ENCODE results near the gene HELZ. TPM values are rescaled to one million over a fixed set of nuclear protein-coding genes. Genes with fewer than 3 reads are reported as not detected.
"Not testable (repeated sequence)": the region's sequence is repeated elsewhere in the genome, so short reads cannot be mapped to it uniquely, and the experiment has no call there.

HELZ gene
- total and polyA plus RNA-seq, 2 experiments from 2014 or later, result 32.7 to 77.2 TPM

GRCh38 chr17:67107811-67108775 is 136.9 kb downstream of the HELZ start:
- TF ChIP-seq EZH2 (IDR thresholded peaks at IDR 0.05; ENCODE audit: borderline replicate concordance) (no peak), CTCF (IDR thresholded peaks at IDR 0.05; ENCODE audit: poor library complexity) (no peak), EZH2phosphoT487 (IDR thresholded peaks at IDR 0.05; ENCODE audit: low read depth, severe bottlenecking, unreplicated experiment) (no peak)
- Histone ChIP-seq H3K9me3 (ENCODE audit: low read depth) (no peaks in the 10 kb centered on the region), H3K27ac (no peak overlapping the region), H3K4me3 (no peak overlapping the region), H3K4me2 (no peak overlapping the region), H3K4me1 (ENCODE audit: insufficient read depth) (no peaks in the 10 kb centered on the region), H3K9me2 (replicated peaks; ENCODE audit: insufficient read depth) (no peaks in the 10 kb centered on the region), H3K79me2 (peaks cover 12% of the 10 kb centered on the region), H3K27me3 (no peaks in the 10 kb centered on the region), H2AFZ (no peak overlapping the region), H4K20me1 (ENCODE audit: insufficient read depth, poor library complexity, severe bottlenecking) (peaks cover 4% of the 10 kb centered on the region), H3K36me3 (replicated peaks; ENCODE audit: insufficient read depth, low read depth) (no peaks in the 10 kb centered on the region)
- WGBS (ENCODE audit: low lambda C conversion rate, missing lambda C conversion rate), result 97% methylated on average over 13 of the region's 13 CpGs
- no peak for DNase-seq (ENCODE audit: low spot score)

GRCh38 chr17:67107171-67107570 is 137.8 kb downstream of the HELZ start:
- Histone ChIP-seq H3K4me1 (ENCODE audit: insufficient read depth) (no peaks in the 10 kb centered on the region), H3K4me2 (no peak overlapping the region), H2AFZ (no peak overlapping the region), H3K36me3 (replicated peaks; ENCODE audit: insufficient read depth, low read depth) (no peaks in the 10 kb centered on the region), H3K27me3 (no peaks in the 10 kb centered on the region), H3K79me2 (peaks cover 20% of the 10 kb centered on the region), H3K4me3 (no peak overlapping the region), H3K9me2 (replicated peaks; ENCODE audit: insufficient read depth) (no peaks in the 10 kb centered on the region), H3K9me3 (ENCODE audit: low read depth) (no peaks in the 10 kb centered on the region), H4K20me1 (ENCODE audit: insufficient read depth, poor library complexity, severe bottlenecking) (peaks cover 4% of the 10 kb centered on the region), H3K27ac (no peak overlapping the region)
- no peak for DNase-seq (ENCODE audit: low spot score)
- TF ChIP-seq EZH2phosphoT487 (IDR thresholded peaks at IDR 0.05; ENCODE audit: low read depth, severe bottlenecking, unreplicated experiment) (no peak), EZH2 (IDR thresholded peaks at IDR 0.05; ENCODE audit: borderline replicate concordance) (no peak), CTCF (IDR thresholded peaks at IDR 0.05; ENCODE audit: poor library complexity) (no peak)
- WGBS (ENCODE audit: low lambda C conversion rate, missing lambda C conversion rate), result 94% methylated on average over 5 of the region's 5 CpGs

DNA sequence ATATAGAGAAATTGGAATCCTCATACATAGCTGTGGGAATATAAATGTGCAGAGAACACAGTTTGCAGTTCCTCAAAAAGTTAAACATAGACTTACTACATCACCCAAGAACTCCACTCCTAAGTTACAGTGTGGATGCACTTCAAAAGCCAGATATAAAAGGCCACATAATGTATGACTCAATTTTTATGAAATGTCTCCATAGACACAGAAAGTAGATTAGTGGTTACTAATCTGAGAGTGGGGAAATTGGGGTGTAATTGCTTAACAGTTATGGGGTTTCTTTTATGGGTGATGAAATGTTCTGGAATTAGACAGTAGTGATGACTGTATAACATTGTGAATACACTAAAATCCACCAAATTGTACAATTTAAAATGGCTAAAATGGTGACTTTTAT is 139.8 kb downstream of the HELZ start:
- Histone ChIP-seq H2AFZ (no peak overlapping the region), H3K9me3 (ENCODE audit: low read depth) (no peaks in the 10 kb centered on the region), H4K20me1 (ENCODE audit: insufficient read depth, poor library complexity, severe bottlenecking) (peaks cover 10% of the 10 kb centered on the region), H3K27me3 (no peaks in the 10 kb centered on the region), H3K4me1 (ENCODE audit: insufficient read depth) (no peaks in the 10 kb centered on the region), H3K4me3 (no peak overlapping the region), H3K9me2 (replicated peaks; ENCODE audit: insufficient read depth) (no peaks in the 10 kb centered on the region), H3K4me2 (no peak overlapping the region), H3K36me3 (replicated peaks; ENCODE audit: insufficient read depth, low read depth) (no peaks in the 10 kb centered on the region), H3K27ac (no peak overlapping the region), H3K79me2 (peaks cover 33% of the 10 kb centered on the region)
- TF ChIP-seq EZH2 (IDR thresholded peaks at IDR 0.05; ENCODE audit: borderline replicate concordance), result no peak
- no peak for TF ChIP-seq CTCF (IDR thresholded peaks at IDR 0.05; ENCODE audit: poor library complexity)
- no peak for TF ChIP-seq EZH2phosphoT487 (IDR thresholded peaks at IDR 0.05; ENCODE audit: low read depth, severe bottlenecking, unreplicated experiment)
- DNase-seq (ENCODE audit: low spot score), result no peak

DNA sequence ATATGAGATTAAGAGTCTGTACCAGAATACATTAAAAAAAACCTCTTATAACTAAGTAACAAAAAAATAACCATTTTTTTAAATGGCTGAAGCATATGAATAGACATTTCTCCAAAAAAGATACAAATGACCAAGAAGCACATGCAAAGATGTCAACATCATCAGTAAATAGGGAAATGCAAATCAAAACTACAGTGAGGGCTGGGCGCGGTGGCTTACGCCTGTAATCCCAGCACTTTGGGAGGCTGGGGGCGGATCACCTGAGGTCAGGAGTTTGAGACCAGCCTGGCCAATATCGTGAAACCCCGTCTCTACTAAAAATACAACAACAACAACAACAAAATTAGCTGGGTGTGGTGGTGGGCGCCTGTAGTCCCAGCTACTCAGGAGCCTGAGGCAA is 140.4 kb downstream of the HELZ start:
- 98% methylated on average over 7 of the region's 7 CpGs for WGBS (ENCODE audit: low lambda C conversion rate, missing lambda C conversion rate)
- peaks cover 10% of the 10 kb centered on the region for H4K20me1 ChIP-seq (ENCODE audit: insufficient read depth, poor library complexity, severe bottlenecking)
- DNase-seq (ENCODE audit: low spot score); H3K4me3 ChIP-seq; H3K9me2 ChIP-seq (replicated peaks; ENCODE audit: insufficient read depth); H3K4me1 ChIP-seq (ENCODE audit: insufficient read depth); H3K27ac ChIP-seq; H3K4me2 ChIP-seq; H2AFZ ChIP-seq; H3K27me3 ChIP-seq; H3K9me3 ChIP-seq (ENCODE audit: low read depth); H3K36me3 ChIP-seq (replicated peaks; ENCODE audit: insufficient read depth, low read depth): not testable (repeated sequence)
- H3K79me2 ChIP-seq, result peaks cover 33% of the 10 kb centered on the region
